Retinal pigment epithelial cell (primary cell): ENCODE data around the gene ABTB1.

Source experiments
- DNase-seq: peaks from one replicate; pipeline ENCODE4 v3.0.0-alpha.2; 2010; ENCODE audit warnings: low read depth
- H3K4me3 ChIP-seq: 2 replicates; pipeline ENCODE4 v1.5.1; 2011; ENCODE audit warnings: mild to moderate bottlenecking, low read length, control low read depth, moderate library complexity
- TF ChIP-seq, protein P1 (sequence below): conservative IDR thresholded peaks from 2 replicates; pipeline ENCODE4 v1.5.1; 2011; ENCODE audit warnings: low read depth, low read length, control low read depth, inconsistent platforms

ABTB1 gene

DNA sequence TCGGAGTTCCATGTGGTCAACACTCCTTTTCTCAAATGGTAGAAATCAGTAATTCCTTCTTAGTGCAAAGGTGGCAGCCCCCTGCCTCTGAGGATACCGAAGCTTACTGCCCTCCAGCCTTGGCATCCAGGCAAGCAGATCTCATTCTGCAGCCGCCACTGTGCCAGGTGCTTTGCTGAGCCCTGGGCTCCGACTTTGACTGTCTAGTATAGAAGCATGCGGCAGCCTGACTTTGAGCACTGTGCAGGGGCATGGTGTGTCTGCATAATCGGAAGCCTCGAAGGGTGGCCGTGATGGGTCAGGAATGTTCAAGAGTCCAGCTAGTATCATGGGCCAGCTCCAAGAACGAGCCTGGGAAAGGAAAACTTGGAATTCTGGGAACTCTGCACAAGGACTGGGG, 39.7 kb downstream of the ABTB1 start:
- no peak for DNase-seq
- H3K4me3 ChIP-seq = no peak overlapping the region
- TF ChIP-seq, protein P1, sequence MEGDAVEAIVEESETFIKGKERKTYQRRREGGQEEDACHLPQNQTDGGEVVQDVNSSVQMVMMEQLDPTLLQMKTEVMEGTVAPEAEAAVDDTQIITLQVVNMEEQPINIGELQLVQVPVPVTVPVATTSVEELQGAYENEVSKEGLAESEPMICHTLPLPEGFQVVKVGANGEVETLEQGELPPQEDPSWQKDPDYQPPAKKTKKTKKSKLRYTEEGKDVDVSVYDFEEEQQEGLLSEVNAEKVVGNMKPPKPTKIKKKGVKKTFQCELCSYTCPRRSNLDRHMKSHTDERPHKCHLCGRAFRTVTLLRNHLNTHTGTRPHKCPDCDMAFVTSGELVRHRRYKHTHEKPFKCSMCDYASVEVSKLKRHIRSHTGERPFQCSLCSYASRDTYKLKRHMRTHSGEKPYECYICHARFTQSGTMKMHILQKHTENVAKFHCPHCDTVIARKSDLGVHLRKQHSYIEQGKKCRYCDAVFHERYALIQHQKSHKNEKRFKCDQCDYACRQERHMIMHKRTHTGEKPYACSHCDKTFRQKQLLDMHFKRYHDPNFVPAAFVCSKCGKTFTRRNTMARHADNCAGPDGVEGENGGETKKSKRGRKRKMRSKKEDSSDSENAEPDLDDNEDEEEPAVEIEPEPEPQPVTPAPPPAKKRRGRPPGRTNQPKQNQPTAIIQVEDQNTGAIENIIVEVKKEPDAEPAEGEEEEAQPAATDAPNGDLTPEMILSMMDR = no peak

DNA sequence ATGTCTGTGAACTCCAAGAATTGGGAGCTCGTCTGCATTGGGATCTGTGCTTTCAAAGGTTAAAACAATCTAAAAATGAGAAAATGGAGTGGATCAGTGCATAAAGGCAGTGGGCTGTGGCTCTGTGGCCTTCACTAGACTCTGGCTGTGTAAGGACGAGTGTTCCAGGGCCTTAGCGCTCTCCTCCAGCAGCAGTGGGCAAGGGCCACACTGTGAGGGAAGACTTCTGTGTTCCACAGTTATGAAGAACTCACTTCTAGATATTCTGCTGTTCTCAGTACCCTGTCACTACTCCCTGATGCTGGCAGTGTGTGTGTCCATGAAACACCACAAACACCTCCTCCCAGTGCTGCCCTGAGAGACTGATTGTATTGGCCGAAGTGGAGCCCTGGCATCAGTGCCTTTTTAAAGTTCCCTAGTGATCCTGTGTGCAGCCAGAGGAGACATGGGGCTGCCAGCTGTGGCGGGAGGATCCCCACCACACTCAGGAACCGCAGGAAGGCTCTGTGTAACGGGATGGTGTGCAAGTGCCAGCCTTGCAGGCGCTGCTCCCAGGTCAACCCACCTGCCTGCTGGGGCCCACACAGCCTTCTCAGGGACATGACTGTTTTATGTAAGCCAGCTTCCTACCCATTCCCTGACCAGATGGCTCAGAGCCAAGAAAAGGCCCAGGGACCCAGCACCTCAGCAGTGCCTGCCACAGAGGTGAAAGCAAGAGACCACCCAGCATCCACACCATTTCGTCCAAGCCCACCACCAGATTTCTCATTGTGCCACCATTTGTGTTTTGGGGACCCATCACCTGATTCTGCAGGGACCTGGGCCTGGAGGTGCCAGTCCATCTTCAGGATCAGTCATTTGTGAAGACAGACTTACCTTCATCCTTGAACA, 40.4 kb downstream of the ABTB1 start:
- no peak for DNase-seq
- H3K4me3 ChIP-seq = no peak overlapping the region
- TF ChIP-seq, protein P1 = no peak

DNA sequence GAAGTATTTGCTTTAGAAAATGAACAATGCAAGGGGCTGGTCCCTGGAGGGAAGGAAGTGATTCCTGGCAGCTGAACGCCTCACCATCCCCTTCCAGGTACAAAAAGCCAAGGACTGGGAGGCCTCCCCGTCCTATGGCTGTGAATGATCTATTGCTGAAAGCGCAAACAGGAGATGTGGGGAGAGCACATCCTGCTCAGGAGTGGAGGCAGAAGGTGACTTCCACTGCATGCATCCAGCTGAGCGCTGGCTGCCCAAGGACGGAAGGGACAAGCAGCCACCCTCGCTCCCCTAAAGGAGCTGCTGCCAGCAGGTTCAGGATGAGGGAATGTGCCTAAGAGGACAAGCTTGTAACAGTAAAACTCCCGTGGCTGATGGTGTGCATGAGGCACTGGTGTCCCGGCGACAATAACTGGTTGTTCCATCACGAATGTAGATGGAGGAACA, 41.4 kb downstream of the ABTB1 start:
- no peak for DNase-seq
- TF ChIP-seq, protein P1 = no peak
- H3K4me3 ChIP-seq = no peak overlapping the region

DNA sequence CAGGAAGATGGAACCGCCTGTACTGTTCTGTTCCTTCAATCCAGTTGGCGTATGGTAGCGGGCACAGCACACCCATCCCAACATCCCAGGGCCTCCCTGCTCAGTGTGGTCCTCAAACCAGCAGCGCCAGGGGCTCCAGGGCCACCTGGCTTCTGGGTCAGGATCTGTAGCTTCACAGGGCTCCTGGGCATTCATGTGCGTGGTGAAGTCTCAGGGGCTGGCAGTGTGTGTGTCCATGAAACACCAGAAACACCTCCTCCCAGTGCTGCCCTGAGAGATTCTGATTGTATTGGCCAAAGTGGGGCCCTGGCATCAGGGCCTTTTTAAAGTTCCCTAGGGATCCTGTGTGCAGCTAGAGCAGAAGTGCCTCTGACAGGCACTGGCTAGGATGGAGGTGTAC, 42.1 kb downstream of the ABTB1 start:
- H3K4me3 ChIP-seq = no peak overlapping the region
- DNase-seq = no peak

DNA sequence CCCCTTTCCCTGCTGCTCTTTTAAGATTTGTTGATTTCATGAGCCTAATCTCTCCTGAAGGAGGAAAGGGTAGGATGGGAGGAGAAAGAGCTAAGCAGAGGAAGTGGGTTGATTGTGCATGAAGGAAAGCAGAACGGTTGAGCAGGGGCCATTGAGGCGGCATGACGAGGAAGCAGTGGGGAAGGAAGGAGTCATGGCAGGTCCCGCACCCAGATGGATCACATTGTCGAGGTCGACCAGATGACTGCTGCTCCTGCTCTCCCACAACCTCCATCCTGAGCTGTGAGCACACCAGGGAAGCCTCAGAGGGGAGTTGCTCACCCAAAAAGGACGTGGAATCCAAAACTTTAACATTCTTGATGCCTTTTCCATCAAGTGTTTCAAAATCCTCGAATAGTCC, 42.8 kb downstream of the ABTB1 start:
- TF ChIP-seq, protein P1 = no peak
- DNase-seq = no peak
- no peak overlapping the region for H3K4me3 ChIP-seq

More for the DNA sequence above, 42.1 kb downstream of the ABTB1 start:
- TF ChIP-seq, protein P1 = no peak

DNA sequence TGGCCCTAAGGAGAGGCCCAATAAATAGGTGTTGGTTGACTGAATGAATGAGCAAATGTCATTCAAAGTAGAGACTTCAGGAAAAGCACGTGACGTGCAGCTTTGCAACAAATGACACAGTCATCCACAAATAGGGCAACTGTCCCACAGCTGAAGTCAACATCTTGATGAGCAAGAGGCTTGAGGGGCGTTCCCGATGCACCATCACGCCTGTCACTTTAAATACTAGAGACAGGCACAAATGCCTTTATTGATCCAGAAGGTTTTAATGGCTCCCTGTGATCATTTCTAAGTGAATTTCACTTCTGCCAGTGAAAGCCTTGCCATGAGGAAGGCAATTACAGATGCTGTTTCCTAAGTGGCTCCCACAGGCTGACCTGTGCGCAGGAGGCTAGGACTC, 43.6 kb downstream of the ABTB1 start:
- no peak overlapping the region for H3K4me3 ChIP-seq
- TF ChIP-seq, protein P1 = no peak
- no peak for DNase-seq
